ENCODE data around the gene CTSH. TPM values are rescaled to one million over a fixed set of nuclear protein-coding genes. Genes with fewer than 3 reads are reported as not detected.

CTSH gene
- total RNA-seq, 1 experiment from 2014 or later, result 20.4 TPM

GRCh38 chr15:78990278-78990677, 45.4 kb upstream of the CTSH start:
- Mint-ChIP-seq H3K4me3 (no peak overlapping the region), H3K4me1 (no peaks in the 10 kb centered on the region), H3K27me3 (ENCODE audit: low read depth) (no peaks in the 10 kb centered on the region; the same call in 1 of the 2 replicates), H3K9me3 (no peaks in the 10 kb centered on the region), H3K27ac (no peak overlapping the region), H3K36me3 (no peaks in the 10 kb centered on the region)
- ATAC-seq, result no peak
- TF ChIP-seq CTCF (IDR thresholded peaks at IDR 0.05) (no peak), CBFB (CRISPR knock-in tag; IDR thresholded peaks at IDR 0.05; ENCODE audit: low read depth) (no peak), STAT6 (CRISPR knock-in tag; conservative IDR thresholded peaks at IDR 0.05; ENCODE audit: low read depth) (no peak), NR3C1 (CRISPR knock-in tag; conservative IDR thresholded peaks at IDR 0.05; ENCODE audit: low read depth) (no peak), GTF2I (CRISPR knock-in tag; conservative IDR thresholded peaks at IDR 0.05) (no peak)
- ChIA-PET POLR2A (no interaction called here), CTCF (interaction anchor here (0.7 to 2.3 kb wide), 3 partner anchors 11 to 83 kb away, joined by 3 to 7 read pairs (median 3); no protein-coding TSS in a partner anchor)
- no peak for DNase-seq (ENCODE audit: low spot score)

- Mint-ChIP-seq H3K4me3 (no peak overlapping the region), H3K9me3 (no peaks in the 10 kb centered on the region), H3K4me1 (no peaks in the 10 kb centered on the region), H3K27ac (no peak overlapping the region), H3K27me3 (ENCODE audit: low read depth) (no peaks in the 10 kb centered on the region; the same call in 1 of the 2 replicates), H3K36me3 (no peaks in the 10 kb centered on the region)
- ATAC-seq (no peak), DNase-seq (ENCODE audit: low spot score) (no peak)
- TF ChIP-seq SMAD3 (CRISPR knock-in tag; IDR thresholded peaks at IDR 0.05; ENCODE audit: borderline replicate concordance) (no peak), CBFB (CRISPR knock-in tag; IDR thresholded peaks at IDR 0.05; ENCODE audit: low read depth) (no peak), ATF3 (CRISPR knock-in tag; conservative IDR thresholded peaks at IDR 0.05) (no peak), FOXJ3 (CRISPR knock-in tag; IDR thresholded peaks at IDR 0.05; ENCODE audit: borderline replicate concordance) (no peak), ATF6 (CRISPR knock-in tag; IDR thresholded peaks at IDR 0.05) (no peak), ETV6 (CRISPR knock-in tag; IDR thresholded peaks at IDR 0.05) (no peak), EMX1 (CRISPR knock-in tag; IDR thresholded peaks at IDR 0.05) (no peak), USF1 (CRISPR knock-in tag; IDR thresholded peaks at IDR 0.05) (no peak), ERG (CRISPR knock-in tag; IDR thresholded peaks at IDR 0.05) (no peak), ESRRA (CRISPR knock-in tag; IDR thresholded peaks at IDR 0.05; ENCODE audit: borderline replicate concordance) (no peak), HMGXB4 (CRISPR knock-in tag; IDR thresholded peaks at IDR 0.05) (no peak), IRF2 (CRISPR knock-in tag; IDR thresholded peaks at IDR 0.05; ENCODE audit: borderline replicate concordance, low read depth) (no peak), NFYB (CRISPR knock-in tag; conservative IDR thresholded peaks at IDR 0.05; ENCODE audit: low read depth) (no peak), MLX (CRISPR knock-in tag; IDR thresholded peaks at IDR 0.05) (no peak), TEAD4 (CRISPR knock-in tag; IDR thresholded peaks at IDR 0.05) (no peak), ZNF423 (CRISPR knock-in tag; IDR thresholded peaks at IDR 0.05) (no peak), RELA (CRISPR knock-in tag; IDR thresholded peaks at IDR 0.05; ENCODE audit: borderline replicate concordance) (no peak), JAZF1 (CRISPR knock-in tag; IDR thresholded peaks at IDR 0.05) (no peak), MXD4 (CRISPR knock-in tag; IDR thresholded peaks at IDR 0.05; ENCODE audit: borderline replicate concordance) (no peak)
- ChIA-PET POLR2A (no interaction called here), CTCF (interaction anchor here (0.7 to 2.5 kb wide), 7 partner anchors 10 to 181 kb away, joined by 3 to 12 read pairs (median 4); no protein-coding TSS in a partner anchor)
These were observed 44.9 kb upstream of the CTSH start for GRCh38 chr15:78989701-78990240.
